Uterus (tissue), 2 donors: Measurements from ENCODE around the gene ARHGEF7.

Experiments used
- CTCF ChIP-seq, 4 experiments: fragments of 200-600 bp in 2 of 4; fragments of 450-650 bp in 2 of 4; sonication (generic) in 2 of 4; IDR thresholded peaks; one replicate each; pipeline ENCODE4 v1.5.1; 2016 to 2019; ENCODE audit warnings: antibody characterized with exemption in 4 of 4, mild to moderate bottlenecking in 2 of 4, moderate library complexity in 1 of 4
- POLR2A ChIP-seq, 2 donors: fragments of 450-650 bp; IDR thresholded peaks; one replicate each; pipeline ENCODE4 v1.6.1; 2016; ENCODE audit warnings: antibody characterized with exemption in 2 of 2, mild to moderate bottlenecking in 1 of 2, moderate library complexity in 1 of 2

GRCh38 chr13:111314852-111315251 is 199.7 kb downstream of the ARHGEF7 start:
- TF ChIP-seq CTCF (IDR thresholded peaks at IDR 0.05) (no peak), POLR2A (IDR thresholded peaks at IDR 0.05) (no peak)
